Measurements from ENCODE around the gene IFNA5. TPM values are rescaled to one million over a fixed set of nuclear protein-coding genes. Genes with fewer than 3 reads are reported as not detected.

The IFNA5 gene
- polyA plus RNA-seq, 3 donors: not detected

DNA sequence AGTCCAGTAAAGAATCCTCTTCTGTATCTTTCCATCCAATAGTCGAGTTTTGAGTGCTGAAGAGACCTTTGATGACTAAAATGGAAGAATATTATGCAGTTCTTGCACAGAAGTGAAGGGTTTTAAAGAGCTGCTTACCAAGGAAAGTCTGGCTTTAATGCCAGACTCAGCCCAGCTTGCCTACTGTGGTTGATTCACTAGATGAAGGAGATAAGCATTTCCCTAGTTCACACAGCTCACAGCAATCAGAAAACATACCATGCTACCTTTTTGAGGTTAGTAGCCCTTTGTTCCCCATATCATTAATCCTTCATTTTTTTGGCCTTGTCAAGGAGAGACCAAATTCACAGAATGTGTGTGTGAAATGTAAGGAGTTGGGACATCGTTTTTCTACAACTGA lies 15.3 kb downstream of the IFNA5 start:
- WGBS (ENCODE audit: insufficient coverage): no CpG with 5 or more reads among the region's 2 CpGs
- H3K4me3 Mint-ChIP-seq: no peak overlapping the region
- peaks cover 2 to 11% (median 2%) of the 10 kb centered on the region in 3 donors for H3K27me3 Mint-ChIP-seq (ENCODE audit: low read depth in 3 of 3)
- no peak for DNase-seq
- no peaks in the 10 kb centered on the region for H4K20me1 ChIP-seq (ENCODE audit: insufficient read depth, low read length)
- no peak overlapping the region for H3K27ac Mint-ChIP-seq
- no peaks in the 10 kb centered on the region for H3K9me3 ChIP-seq (replicated peaks in 1 of 2; ENCODE audit: control insufficient read depth in 1 of 2, insufficient read depth in 1 of 2, low read length in 2 of 2)
- H3K9me3 Mint-ChIP-seq: peaks cover 0 to 5% (median 2%) of the 10 kb centered on the region in 7 donors
- peaks cover 21 to 30% of the 10 kb centered on the region in 2 donors for H3K4me1 ChIP-seq (ENCODE audit: control insufficient read depth in 1 of 2, insufficient read depth in 2 of 2, low read length in 2 of 2)
- intact Hi-C loops (cut with micrococcal nuclease): no loop called here
- H3K4me2 ChIP-seq (replicated peaks; ENCODE audit: extremely low read depth, low read length, poor library complexity, severe bottlenecking): no peak overlapping the region
- no peak overlapping the region for H3K4me3 ChIP-seq (replicated peaks in 1 of 3; ENCODE audit: low read depth in 2 of 3, low read length in 3 of 3)
- H3K79me2 ChIP-seq (ENCODE audit: insufficient read depth, low read length): no peaks in the 10 kb centered on the region
- H3K4me1 Mint-ChIP-seq: peaks cover 30% of the 10 kb centered on the region
- H3K27me3 ChIP-seq (ENCODE audit: control insufficient read depth in 2 of 2, insufficient read depth in 2 of 2, low read length in 2 of 2): peaks cover 0 to 4% of the 10 kb centered on the region in 2 donors
- no peak overlapping the region for H2AFZ ChIP-seq (ENCODE audit: insufficient read depth, low read depth, low read length, poor library complexity, severe bottlenecking)
- no peak overlapping the region for H3K27ac ChIP-seq (ENCODE audit: low read depth in 1 of 2, low read length in 2 of 2)
- H3K36me3 Mint-ChIP-seq: no peaks in the 10 kb centered on the region
- no peaks in the 10 kb centered on the region for H3K36me3 ChIP-seq (replicated peaks in 1 of 2; ENCODE audit: control insufficient read depth in 1 of 2, insufficient read depth in 2 of 2, low read length in 2 of 2)
- TF ChIP-seq, protein P1, sequence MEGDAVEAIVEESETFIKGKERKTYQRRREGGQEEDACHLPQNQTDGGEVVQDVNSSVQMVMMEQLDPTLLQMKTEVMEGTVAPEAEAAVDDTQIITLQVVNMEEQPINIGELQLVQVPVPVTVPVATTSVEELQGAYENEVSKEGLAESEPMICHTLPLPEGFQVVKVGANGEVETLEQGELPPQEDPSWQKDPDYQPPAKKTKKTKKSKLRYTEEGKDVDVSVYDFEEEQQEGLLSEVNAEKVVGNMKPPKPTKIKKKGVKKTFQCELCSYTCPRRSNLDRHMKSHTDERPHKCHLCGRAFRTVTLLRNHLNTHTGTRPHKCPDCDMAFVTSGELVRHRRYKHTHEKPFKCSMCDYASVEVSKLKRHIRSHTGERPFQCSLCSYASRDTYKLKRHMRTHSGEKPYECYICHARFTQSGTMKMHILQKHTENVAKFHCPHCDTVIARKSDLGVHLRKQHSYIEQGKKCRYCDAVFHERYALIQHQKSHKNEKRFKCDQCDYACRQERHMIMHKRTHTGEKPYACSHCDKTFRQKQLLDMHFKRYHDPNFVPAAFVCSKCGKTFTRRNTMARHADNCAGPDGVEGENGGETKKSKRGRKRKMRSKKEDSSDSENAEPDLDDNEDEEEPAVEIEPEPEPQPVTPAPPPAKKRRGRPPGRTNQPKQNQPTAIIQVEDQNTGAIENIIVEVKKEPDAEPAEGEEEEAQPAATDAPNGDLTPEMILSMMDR (IDR thresholded peaks at IDR 0.05): no peak
- H3K9ac ChIP-seq (ENCODE audit: insufficient read depth, low read length, poor library complexity, severe bottlenecking): no peak overlapping the region

DNA sequence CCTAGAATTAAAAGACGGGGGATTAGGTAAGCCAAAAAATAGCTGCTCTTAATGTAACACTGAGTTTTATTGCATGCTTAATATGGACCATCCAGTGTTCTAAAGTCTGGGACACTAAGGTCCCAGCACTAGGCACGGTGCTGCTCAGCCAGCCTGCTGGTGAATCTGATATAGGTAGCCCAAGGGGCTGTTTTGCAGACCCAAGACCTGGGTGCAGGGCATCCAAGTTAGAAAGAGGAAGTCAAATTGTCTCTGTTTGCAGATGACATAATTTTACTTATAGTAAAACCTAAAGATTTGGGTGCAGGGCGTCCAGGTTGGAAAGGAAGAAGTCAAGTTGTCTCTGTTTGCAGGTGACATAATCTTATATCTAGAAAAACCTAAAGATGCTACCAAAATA lies 17.8 kb downstream of the IFNA5 start:
- peak overlapping the region in 1 of 2 donors; percentile 85 for H3K4me3 Mint-ChIP-seq
- DNase-seq: peak in 1 of 3 donors; percentile 7
- Histone ChIP-seq H3K27me3 (ENCODE audit: control insufficient read depth in 2 of 2, insufficient read depth in 2 of 2, low read length in 2 of 2) (no peaks in the 10 kb centered on the region), H3K79me2 (ENCODE audit: insufficient read depth, low read length) (no peaks in the 10 kb centered on the region), H3K9me3 (replicated peaks in 1 of 2; ENCODE audit: control insufficient read depth in 1 of 2, insufficient read depth in 1 of 2, low read length in 2 of 2) (no peaks in the 10 kb centered on the region), H2AFZ (ENCODE audit: insufficient read depth, low read depth, low read length, poor library complexity, severe bottlenecking) (no peak overlapping the region), H3K4me3 (replicated peaks in 1 of 3; ENCODE audit: low read depth in 2 of 3, low read length in 3 of 3) (peak overlapping the region in 2 of 3 experiments; percentile 12 to 72), H3K4me2 (replicated peaks; ENCODE audit: extremely low read depth, low read length, poor library complexity, severe bottlenecking) (peak overlapping the region; percentile 75), H3K9ac (ENCODE audit: insufficient read depth, low read length, poor library complexity, severe bottlenecking) (no peak overlapping the region), H4K20me1 (ENCODE audit: insufficient read depth, low read length) (no peaks in the 10 kb centered on the region), H3K36me3 (replicated peaks in 1 of 2; ENCODE audit: control insufficient read depth in 1 of 2, insufficient read depth in 2 of 2, low read length in 2 of 2) (no peaks in the 10 kb centered on the region), H3K4me1 (ENCODE audit: control insufficient read depth in 1 of 2, insufficient read depth in 2 of 2, low read length in 2 of 2) (peaks cover 19 to 26% of the 10 kb centered on the region in 2 donors), H3K27ac (ENCODE audit: low read depth in 1 of 2, low read length in 2 of 2) (peak overlapping the region in 1 of 2 donors; percentile 70)
- no peaks in the 10 kb centered on the region for H3K36me3 Mint-ChIP-seq
- intact Hi-C loops (cut with micrococcal nuclease): no loop called here
- 100% methylated on average over 1 of the region's 3 CpGs for WGBS (ENCODE audit: insufficient coverage)
- H3K4me1 Mint-ChIP-seq: peaks cover 27% of the 10 kb centered on the region
- TF ChIP-seq, protein P1 (IDR thresholded peaks at IDR 0.05): no peak
- H3K27ac Mint-ChIP-seq: peak overlapping the region; percentile 25 to 87 (median 76)
- peaks cover 0 to 5% (median 2%) of the 10 kb centered on the region in 7 donors for H3K9me3 Mint-ChIP-seq
- H3K27me3 Mint-ChIP-seq (ENCODE audit: low read depth in 3 of 3): peaks cover 0 to 2% (median 0%) of the 10 kb centered on the region in 3 donors

Data from CD14-positive monocyte (primary cell).